H1 (cell line): Measurements from ENCODE around the gene MARS1.
"Not testable (repeated sequence)": the region's sequence is repeated elsewhere in the genome, so short reads cannot be mapped to it uniquely, and the experiment has no call there.

ENCODE experiments used
- BCL11A ChIP-seq, 2 experiments: IDR thresholded peaks; one replicate each; pipeline ENCODE4 v1.6.1; 2011; ENCODE audit warnings: low read depth in 2 of 2, low read length in 2 of 2, mild to moderate bottlenecking in 2 of 2
- CEBPB ChIP-seq: IDR thresholded peaks from 2 replicates; pipeline ENCODE4 v1.6.1; 2012; ENCODE audit warnings: low read depth, low read length
- CHD2 ChIP-seq: IDR thresholded peaks from 2 replicates; pipeline ENCODE4 v1.6.1; 2012; ENCODE audit warnings: low read length, improper control_type of control experiment
- CTCF ChIP-seq, 3 experiments: IDR thresholded peaks; 1 replicate in 2 of 3; 2 replicates in 1 of 3; pipeline versions ENCODE4 v1.5.1 to v1.6.1; 2011; ENCODE audit warnings: low read length in 3 of 3, mild to moderate bottlenecking in 3 of 3, inconsistent platforms in 2 of 3, low read depth in 1 of 3, moderate library complexity in 1 of 3; ENCODE audit not compliant: insufficient read depth in 1 of 3; ENCODE audit errors: control extremely low read depth in 1 of 3
- POLR2A ChIP-seq, 2 experiments: IDR thresholded peaks; 1 replicate in 1 of 2; 2 replicates in 1 of 2; pipeline ENCODE4 v1.6.1; 2011; ENCODE audit warnings: low read depth in 2 of 2, low read length in 2 of 2, mild to moderate bottlenecking in 2 of 2; ENCODE audit errors: control extremely low read depth in 1 of 2
- SP2 ChIP-seq: IDR thresholded peaks from 2 replicates; pipeline ENCODE4 v1.6.1; 2012; ENCODE audit warnings: mild to moderate bottlenecking, low read length, inconsistent platforms
- TF ChIP-seq, protein P1 (sequence below): IDR thresholded peaks from 2 replicates; pipeline ENCODE4 v1.6.1; 2011; ENCODE audit warnings: low read length, improper control_type of control experiment

- not testable (repeated sequence) for TF ChIP-seq CTCF (IDR thresholded peaks at IDR 0.05; ENCODE audit: control extremely low read depth in 1 of 3, insufficient read depth in 1 of 3, low read depth in 1 of 3, low read length in 3 of 3); BCL11A (IDR thresholded peaks at IDR 0.05; ENCODE audit: low read depth in 2 of 2, low read length in 2 of 2); POLR2A (IDR thresholded peaks at IDR 0.05; ENCODE audit: control extremely low read depth in 1 of 2, low read depth in 2 of 2, low read length in 2 of 2); CEBPB; CHD2; SP2
- TF ChIP-seq, protein P1, sequence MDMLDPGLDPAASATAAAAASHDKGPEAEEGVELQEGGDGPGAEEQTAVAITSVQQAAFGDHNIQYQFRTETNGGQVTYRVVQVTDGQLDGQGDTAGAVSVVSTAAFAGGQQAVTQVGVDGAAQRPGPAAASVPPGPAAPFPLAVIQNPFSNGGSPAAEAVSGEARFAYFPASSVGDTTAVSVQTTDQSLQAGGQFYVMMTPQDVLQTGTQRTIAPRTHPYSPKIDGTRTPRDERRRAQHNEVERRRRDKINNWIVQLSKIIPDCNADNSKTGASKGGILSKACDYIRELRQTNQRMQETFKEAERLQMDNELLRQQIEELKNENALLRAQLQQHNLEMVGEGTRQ, result not testable (repeated sequence)
Observed at GRCh38 chr12:57444337-57444736, 43.5 kb upstream of the MARS1 start.
